Activated naive CD4-positive, alpha-beta T cell (primary cell): ENCODE measurements around the gene MTRF1L.
"Not testable (repeated sequence)": the region's sequence is repeated elsewhere in the genome, so short reads cannot be mapped to it uniquely, and the experiment has no call there.

Source experiments
- DNase-seq, 4 experiments: peaks; one replicate each; lab custom pipeline; 2025; lab: John Stamatoyannopoulos, UW

Gene MTRF1L

DNA sequence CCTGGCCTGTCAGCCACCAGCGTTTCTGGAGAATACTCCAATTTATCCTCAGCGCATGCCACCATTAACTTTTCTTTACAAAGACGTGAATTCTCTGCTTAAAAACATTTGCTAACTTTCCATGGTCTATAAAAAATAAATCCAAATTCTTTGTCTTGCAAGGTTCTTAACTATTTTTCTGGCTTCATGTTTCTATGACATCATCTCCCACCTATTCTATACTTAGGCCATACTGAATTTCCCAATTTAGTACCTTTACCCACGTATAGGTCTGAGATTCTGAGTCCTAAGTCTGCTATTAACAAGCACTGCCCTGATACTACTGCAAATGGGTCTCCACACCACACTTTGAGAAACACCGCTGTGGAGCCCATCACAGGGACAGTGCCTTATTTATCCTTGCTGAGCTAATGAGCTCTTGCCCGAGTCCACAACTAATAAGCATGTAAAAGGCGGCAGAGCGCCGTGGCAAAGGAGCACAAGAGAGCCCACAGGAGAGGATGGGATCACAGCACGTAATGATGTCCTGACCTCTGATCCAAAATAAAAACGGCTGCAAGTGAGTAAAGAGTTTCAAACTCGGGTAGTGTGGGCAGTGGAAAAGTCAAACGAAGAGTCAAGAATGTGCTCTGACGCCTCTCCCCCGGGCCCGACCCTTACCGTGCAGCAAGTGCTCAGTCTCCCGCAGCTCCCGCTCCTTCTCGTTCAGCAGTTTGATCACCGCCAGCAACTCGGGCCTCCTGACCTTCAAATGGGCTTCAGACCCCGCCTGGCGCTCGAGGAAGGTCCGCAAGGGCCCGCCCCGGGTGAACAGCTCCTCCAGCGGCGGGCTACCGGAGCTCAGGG lies 519 bp downstream of the MTRF1L start:
- DNase-seq = no peak

DNA sequence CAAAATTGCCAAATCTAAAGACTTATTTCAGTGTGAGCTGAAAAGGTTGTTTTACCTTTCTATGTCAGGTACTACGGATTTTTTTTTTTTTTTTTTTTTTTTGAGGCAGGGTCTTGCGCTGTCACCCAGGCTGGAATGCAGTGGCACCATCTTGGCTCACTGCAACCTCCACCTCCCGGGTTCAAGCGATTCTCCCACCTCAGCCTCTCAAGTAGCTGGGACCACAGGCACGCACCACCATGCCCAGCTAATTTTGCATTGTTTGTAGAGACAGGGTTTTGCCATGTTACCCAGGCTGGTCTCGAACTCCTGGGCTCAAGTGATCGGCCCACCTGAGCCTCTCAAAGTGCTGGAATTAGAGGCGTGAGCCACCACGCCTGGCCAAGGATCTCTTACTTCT lies 1.7 kb downstream of the MTRF1L start:
- DNase-seq = not testable (repeated sequence)

- no peak for DNase-seq
These were observed 2.3 kb downstream of the MTRF1L start for GRCh38 chr6:153000243-153000642.

DNA sequence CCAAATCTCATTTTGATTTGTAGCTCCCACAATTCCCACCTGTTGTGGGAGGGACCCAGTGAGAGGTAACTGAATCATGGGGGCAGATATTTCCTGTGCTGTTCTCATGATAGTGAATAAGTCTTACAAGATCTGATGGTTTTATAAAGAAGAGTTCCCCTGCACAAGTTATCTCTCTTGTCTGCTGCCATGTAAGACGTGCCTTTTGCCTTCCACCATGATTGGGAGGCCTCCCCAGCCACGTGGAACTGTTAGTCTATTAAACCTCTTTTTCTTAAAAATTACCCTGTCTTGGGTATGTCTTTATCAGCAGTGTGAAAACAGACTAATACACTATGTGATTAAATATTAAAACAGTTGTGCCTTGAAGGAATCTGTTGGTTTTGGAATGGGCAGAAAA lies 3.0 kb downstream of the MTRF1L start:
- not testable (repeated sequence) for DNase-seq

DNA sequence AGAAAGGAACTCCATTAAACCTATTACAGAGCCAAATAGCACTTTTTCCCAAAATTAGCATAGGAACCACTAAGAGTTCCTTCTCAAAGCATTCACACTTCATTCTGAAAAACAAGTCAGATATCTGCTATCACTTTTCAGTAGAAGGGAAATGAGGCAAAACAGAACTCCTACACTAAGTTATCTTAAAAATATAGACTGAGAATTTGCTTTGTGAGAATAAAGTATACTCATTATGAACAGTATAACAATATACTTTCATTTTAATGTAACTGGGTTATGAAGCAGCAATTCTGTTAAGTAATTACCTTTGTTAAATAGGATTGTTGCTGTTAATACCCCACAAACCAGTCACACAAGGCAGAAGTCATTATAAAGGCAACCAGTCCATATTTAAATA lies 8.7 kb downstream of the MTRF1L start:
- no peak for DNase-seq

DNA sequence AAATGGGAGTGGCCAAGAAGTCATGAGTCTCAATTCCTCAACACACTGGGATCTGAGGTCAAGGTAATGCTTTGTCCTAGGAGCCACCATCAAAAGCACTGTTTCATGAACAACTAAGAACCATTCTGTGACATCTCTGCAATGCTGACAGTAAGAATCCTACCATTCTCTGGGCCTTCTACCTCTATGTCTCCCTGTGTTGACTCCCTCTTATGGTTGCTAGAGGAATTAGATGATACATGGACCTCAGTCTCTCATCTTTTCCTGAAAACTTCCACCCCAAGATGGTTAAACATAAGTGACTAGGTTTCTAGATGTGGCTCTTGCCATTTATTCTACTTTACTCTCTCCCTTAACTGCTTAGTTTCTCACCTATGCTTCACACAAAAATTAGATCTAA lies 9.1 kb downstream of the MTRF1L start:
- no peak for DNase-seq

- DNase-seq = no peak
These were observed 15.5 kb downstream of the MTRF1L start for GRCh38 chr6:152986978-152987377.

GRCh38 chr6:152985300-152985699 lies 17.2 kb downstream of the MTRF1L start:
- not testable (repeated sequence) for DNase-seq

DNA sequence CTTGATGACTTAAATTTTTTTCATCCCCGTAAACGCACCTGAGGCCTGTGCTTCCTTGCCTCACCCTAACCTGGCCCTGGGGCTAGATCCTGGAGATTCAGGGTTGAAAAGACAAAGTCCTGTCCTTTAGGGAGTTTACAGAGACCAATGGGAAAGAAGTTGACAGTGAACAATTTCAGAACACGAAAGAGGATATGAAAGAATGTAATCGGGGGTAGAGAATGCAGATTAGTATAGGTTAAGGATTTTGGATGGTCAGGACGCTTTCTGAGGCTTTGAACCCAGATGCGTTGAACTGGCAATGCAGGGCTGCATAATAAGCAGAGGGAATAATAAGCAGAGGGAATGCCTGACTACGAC lies 18.0 kb downstream of the MTRF1L start:
- no peak for DNase-seq

DNA sequence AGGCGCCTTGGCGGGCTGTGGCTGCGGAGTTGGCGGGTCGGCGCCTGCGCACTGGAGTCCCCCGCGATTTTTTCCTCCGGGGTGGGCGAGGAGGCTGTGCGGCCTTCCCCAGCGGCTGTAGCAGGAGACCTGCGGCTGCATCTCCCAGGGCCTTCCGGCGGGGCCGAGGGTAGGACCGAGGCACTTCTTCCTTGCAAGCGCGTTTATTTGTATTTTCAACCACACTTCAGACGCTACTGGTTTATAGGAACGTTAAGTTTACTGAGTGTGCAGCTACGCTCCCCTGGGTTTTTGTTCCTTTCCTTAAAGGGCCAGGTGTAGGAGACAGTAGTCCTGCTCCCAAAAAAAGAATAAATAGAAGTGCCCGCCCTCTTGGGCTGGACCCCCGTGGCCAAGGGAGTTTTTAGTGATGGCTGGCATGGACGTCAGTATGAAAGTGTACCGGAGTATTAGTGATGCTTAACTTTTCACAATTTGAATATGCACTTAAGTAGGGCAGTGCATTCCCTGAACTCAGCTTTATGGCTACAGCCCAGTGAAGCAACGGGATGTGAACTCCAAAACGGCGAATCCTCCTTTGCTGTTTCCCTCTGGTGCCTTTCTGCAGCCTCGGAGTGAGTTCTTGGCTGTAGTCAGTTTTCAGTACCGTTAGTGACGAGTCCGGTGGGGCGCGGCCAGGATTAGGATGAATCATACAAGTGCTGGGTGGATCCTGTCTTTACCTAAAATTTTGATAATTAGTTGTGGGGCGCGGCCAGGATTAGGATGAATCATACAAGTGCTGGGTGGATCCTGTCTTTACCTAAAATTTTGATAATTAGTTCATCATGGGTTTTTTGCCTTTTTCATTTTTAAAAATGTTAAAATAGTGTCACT lies 18.6 kb downstream of the MTRF1L start:
- DNase-seq = peak; percentile 23 to 84 (median 63)

DNA sequence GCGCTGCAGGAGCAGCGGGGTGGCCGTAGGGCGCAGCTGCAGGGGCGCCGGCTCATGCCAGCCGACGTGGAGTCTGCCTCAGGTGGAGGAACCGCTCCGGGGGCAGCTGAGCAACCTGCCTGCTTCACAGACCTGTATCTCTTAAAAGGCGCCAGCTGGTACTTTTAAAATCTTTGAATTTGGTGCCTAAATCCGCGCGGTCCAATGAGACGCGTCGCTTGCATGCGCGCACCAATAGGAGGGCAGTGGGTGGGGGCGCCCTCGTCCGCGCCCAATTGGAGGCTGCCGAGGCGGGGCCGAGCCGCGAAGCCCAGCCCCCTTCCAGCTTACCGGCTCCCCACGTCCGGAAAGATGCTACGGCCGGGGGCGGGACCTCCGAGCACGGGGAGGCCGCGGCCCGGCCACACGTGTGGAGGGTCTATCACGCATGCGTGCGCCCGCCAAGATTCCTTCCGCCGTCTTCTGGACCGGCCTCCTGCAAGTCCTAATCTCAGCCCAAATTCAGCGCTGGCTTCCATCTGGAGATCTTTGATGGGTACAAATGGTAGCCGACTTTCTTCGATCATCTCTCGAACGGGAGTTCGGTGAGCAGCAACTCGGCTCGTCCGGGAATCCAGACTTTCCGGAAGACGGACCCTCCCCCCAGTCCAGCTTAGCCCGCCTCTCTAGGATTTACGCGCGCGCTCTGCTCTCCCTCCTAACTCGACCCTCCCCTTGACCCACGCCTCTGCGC lies 19.4 kb downstream of the MTRF1L start, which contains the start of gene FBXO5:
TSS of gene FBXO5 (minus strand) at position 138 of the 733 bp plus-strand sequence. CDS start at position 56, 82 bp downstream.
- DNase-seq = peak; percentile 93 to 96 (median 94)

- DNase-seq = no peak
These were observed 20.3 kb downstream of the MTRF1L start for GRCh38 chr6:152981989-152982903.

DNA sequence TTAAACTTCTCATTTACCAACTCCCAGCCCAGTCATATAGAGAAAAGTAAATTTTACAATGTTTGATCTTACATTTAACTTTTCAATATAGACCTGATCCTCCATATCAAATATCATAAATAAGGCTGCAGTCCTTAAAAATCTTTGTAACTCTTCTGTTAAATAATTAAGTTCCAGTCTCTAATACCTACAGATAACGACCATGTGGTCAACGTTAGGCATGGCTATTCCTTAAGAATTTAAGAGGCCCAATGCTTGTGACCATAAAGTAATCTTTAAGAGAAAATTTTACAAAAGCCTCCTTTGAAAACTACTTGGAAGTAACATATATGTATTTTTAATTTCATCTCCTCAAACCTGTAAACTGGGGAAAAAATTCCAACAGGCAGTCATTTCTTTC lies 21.3 kb downstream of the MTRF1L start:
- DNase-seq = no peak

- DNase-seq = no peak
These were observed 21.9 kb downstream of the MTRF1L start for GRCh38 chr6:152980656-152981055.

- DNase-seq = no peak
These were observed 23.4 kb downstream of the MTRF1L start for GRCh38 chr6:152979116-152979515.

GRCh38 chr6:152978058-152978457 lies 24.5 kb downstream of the MTRF1L start:
- DNase-seq = no peak

DNA sequence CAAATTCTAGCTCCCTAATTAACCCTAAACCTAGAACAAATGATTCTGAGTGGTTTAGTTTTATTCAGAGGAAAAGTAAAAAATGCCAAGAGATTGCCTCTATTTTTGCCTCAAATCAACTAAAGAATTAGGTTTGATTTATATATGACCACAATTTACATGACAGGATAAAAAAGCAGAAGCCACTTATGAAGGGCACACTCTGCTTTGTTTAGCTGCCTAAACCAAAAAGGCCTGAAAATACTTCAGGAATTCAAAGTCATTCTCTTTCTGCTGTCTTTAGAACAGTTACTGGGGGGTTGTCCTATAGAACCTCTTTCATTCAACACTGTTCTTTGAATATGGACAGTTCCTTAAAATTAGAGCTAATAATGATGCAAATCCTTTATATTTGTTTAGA lies 25.0 kb downstream of the MTRF1L start:
- no peak for DNase-seq

DNA sequence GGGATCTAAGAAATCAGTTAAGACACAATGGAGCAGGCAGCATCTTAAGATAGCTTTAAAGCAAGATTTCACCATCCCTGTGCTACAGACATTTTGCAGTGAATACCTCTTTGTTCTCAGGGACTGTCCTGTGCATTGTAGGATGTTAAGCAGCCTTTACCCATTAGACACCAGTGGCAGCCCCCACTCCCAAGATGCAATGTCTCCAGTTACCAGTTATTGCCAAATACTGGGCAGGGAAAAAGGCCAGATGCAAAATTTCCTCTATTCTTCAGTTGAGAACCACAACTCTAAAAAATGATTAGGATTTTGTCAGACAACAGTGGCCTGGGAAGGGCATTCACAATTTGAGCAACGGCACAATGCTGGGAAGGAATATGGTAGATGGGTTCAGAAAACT lies 25.8 kb downstream of the MTRF1L start:
- DNase-seq = no peak

GRCh38 chr6:152975204-152975915 lies 27.1 kb downstream of the MTRF1L start:
- no peak for DNase-seq

DNA sequence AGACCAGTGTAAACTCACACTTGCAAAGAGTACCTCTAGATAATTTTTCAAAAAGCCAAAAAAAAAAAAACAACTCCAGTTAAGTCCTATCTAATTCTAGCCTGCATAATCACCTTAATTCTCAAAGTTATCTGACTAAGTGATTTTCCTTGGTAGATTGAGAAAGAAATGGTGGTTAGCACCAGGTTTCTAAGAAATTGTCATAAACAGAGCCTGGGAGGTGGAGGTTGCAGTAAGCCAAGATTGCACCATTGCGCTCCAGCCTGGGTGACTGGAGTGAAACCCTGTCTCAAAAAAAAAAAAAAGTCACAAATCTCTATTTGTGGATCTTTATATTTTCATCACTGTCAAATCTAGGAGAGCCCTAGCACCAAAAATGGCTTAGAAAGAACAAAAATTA lies 28.6 kb downstream of the MTRF1L start:
- DNase-seq = no peak
